HG03280 (cell line): ENCODE results near the gene BAIAP3.

Source experiments
- ATAC-seq: cut with Tn5 transposase; IDR thresholded peaks from one replicate; pipeline ENCODE4 v1.9.1; 2021; ENCODE audit warnings: mild to moderate bottlenecking, moderate library complexity; ENCODE audit not compliant: unreplicated experiment

Gene BAIAP3

GRCh38 chr16:1298406-1298805 lies 35.0 kb upstream of the BAIAP3 start:
- ATAC-seq = no peak

GRCh38 chr16:1299012-1299867 lies 34.2 kb upstream of the BAIAP3 start:
- ATAC-seq = no peak

GRCh38 chr16:1299868-1300203 lies 33.6 kb upstream of the BAIAP3 start:
- ATAC-seq = no peak

GRCh38 chr16:1300664-1301476 lies 32.6 kb upstream of the BAIAP3 start:
- ATAC-seq = peak; percentile 46

- ATAC-seq = no peak
These were observed 31.9 kb upstream of the BAIAP3 start for GRCh38 chr16:1301562-1301961.

GRCh38 chr16:1305823-1306222 lies 27.6 kb upstream of the BAIAP3 start:
- no peak for ATAC-seq

GRCh38 chr16:1306334-1306733 lies 27.1 kb upstream of the BAIAP3 start:
- ATAC-seq = no peak

- peak; percentile 28 for ATAC-seq
These were observed 25.1 kb upstream of the BAIAP3 start for GRCh38 chr16:1308036-1308976.

GRCh38 chr16:1308977-1309885 lies 24.2 kb upstream of the BAIAP3 start, which contains the start of gene UBE2I:
UBE2I (plus strand) TSS chr16:1309636; CDS start chr16:1314031, 4,395 bp downstream.
- ATAC-seq = peak; percentile 69

GRCh38 chr16:1309888-1310831 lies 23.3 kb upstream of the BAIAP3 start:
- peak; percentile 10 for ATAC-seq

- ATAC-seq = no peak
These were observed 22.6 kb upstream of the BAIAP3 start for GRCh38 chr16:1310832-1311200.

GRCh38 chr16:1311212-1311737 lies 22.2 kb upstream of the BAIAP3 start:
- ATAC-seq = no peak

GRCh38 chr16:1311738-1312466 lies 21.5 kb upstream of the BAIAP3 start:
- no peak for ATAC-seq

- no peak for ATAC-seq
These were observed 21.0 kb upstream of the BAIAP3 start for GRCh38 chr16:1312467-1312816.

GRCh38 chr16:1312903-1313302 lies 20.5 kb upstream of the BAIAP3 start:
- no peak for ATAC-seq

- no peak for ATAC-seq
These were observed 19.6 kb upstream of the BAIAP3 start for GRCh38 chr16:1313721-1314369.

GRCh38 chr16:1314399-1315068 lies 18.9 kb upstream of the BAIAP3 start:
- ATAC-seq = no peak
